ENCODE results near the gene MEIS1. TPM values are rescaled to one million over a fixed set of nuclear protein-coding genes. Genes with fewer than 3 reads are reported as not detected.
A peak's percentile ranks its signal among the peaks of the same experiment; 100 is the strongest.

MEIS1 gene
- total RNA-seq, 4 donors from 2014 or later, result 114 to 305 (median 181) TPM

DNA sequence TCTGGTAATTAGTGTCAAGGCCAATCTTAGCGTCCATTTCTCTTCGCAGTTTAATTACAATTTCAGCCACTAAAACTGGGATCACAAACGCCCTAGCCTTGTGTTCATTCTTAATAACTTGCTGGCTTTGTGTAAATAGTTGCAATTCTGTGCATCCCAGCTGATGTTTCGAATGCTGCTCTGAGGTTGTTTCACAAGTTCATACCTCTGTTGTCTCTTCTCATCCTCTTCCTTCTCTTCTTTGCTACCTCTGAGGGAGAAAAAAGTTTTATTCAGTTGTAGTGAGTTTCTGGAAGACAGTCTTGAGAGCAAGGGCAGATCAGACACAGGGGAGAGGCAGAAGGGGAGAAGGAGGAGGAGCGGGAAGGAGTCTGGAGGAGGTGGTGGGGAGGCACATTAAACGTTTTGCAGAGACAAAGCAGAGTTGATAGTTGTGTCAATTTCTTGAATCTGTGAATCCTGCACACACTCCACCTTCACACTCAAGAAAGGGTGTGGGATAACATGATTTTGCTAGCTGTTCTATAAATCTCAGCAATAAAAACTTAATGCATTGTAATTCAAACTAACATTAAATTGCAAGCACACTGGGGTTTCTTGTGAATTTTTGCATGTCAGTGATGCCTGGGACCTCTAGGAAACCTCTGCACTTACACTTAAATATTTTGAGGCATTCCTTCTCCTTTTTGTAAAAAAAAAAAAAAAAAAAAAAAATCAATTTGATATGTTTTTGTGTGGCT, 6.8 kb downstream of the MEIS1 start:
- peaks cover 0 to 3% (median 0%) of the 10 kb centered on the region in 3 donors for H3K4me1 ChIP-seq
- TF ChIP-seq, protein P1, sequence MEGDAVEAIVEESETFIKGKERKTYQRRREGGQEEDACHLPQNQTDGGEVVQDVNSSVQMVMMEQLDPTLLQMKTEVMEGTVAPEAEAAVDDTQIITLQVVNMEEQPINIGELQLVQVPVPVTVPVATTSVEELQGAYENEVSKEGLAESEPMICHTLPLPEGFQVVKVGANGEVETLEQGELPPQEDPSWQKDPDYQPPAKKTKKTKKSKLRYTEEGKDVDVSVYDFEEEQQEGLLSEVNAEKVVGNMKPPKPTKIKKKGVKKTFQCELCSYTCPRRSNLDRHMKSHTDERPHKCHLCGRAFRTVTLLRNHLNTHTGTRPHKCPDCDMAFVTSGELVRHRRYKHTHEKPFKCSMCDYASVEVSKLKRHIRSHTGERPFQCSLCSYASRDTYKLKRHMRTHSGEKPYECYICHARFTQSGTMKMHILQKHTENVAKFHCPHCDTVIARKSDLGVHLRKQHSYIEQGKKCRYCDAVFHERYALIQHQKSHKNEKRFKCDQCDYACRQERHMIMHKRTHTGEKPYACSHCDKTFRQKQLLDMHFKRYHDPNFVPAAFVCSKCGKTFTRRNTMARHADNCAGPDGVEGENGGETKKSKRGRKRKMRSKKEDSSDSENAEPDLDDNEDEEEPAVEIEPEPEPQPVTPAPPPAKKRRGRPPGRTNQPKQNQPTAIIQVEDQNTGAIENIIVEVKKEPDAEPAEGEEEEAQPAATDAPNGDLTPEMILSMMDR (IDR thresholded peaks at IDR 0.05), result no peak
- TF ChIP-seq EP300 (IDR thresholded peaks at IDR 0.05) (no peak), POLR2A (IDR thresholded peaks at IDR 0.05) (no peak), POLR2AphosphoS5 (IDR thresholded peaks at IDR 0.05) (no peak)
- peak overlapping the region; percentile 68 to 85 for H3K4me3 ChIP-seq
- H3K27ac ChIP-seq, result peak overlapping the region; percentile 90 to 98 (median 94)
- H3K9me3 ChIP-seq, result no peaks in the 10 kb centered on the region
- no peak for ATAC-seq
- 13 to 17% methylated on average over 6 of the region's 6 CpGs for WGBS, 2 donors (ENCODE audit: low coverage in 1 of 2)
- no peaks in the 10 kb centered on the region for H3K27me3 ChIP-seq
- peaks cover 0 to 47% of the 10 kb centered on the region in 2 donors for H3K36me3 ChIP-seq

DNA sequence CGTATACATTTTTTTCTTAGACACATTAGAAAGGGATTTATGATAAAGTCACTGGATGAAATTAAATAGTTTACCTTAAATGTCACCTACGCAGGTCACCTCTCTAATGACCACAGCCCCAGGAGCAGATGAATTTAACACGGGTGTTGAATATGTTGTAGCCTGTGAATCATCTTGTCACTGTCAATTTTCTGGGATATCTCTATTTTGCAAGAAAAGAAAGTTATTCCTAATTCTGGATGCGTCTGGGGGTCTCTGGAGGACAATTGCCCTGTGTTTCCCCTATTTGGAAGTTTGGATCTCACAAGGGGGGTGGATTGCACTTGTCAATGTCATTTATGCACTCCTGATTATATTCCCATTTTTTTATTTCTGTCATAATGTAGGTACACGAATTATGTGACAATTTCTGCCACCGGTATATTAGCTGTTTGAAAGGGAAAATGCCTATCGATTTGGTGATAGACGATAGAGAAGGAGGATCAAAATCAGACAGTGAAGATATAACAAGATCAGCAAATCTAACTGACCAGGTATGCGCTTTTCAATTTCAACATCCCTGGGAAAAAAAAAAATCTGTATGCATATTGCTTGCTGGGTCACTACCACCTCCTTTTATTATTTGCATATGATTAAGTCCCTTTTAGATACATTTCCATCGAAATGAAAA, 7.7 kb downstream of the MEIS1 start:
- WGBS, 2 donors (ENCODE audit: low coverage in 1 of 2), result 15 to 32% methylated on average over 10 of the region's 10 CpGs
- peak overlapping the region; percentile 90 to 98 (median 96) for H3K27ac ChIP-seq
- no peak for ATAC-seq

DNA sequence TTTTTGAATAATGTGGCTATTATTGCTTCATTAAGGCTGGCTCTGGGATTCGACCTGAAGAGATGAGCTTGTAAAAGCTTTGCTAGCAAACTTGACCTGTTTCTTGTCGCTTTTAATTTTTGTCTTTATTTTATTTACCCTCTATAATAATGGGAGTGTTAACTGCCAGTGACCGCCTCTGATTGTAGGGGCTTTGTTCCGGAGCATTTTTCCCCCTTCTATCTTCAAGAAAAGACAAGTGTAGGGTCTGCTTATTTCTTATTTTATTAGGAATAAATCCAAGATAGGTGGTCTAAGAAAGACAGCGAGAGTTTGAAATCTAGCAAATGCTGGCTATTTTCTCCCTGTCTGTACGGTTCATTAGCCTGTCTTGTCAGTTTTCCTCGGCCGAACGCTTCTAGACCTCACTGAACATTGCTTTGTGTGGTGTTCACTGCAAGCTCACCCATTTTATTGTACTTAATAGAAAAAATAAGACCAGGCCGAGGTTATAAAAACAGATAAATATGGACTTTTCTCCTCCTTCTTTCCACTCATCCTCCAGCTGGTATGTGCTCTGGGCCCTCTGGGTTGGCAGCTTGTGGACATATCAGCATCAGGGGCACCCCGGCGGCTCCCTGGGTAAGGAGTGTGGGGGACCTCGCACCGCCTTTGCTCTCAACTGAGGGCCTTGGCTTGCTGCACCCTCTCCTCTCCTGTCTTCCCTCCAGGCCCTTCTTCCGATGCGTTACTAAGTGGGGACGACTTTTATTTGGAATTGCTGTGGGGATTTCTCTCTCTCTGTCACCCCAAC, 8.5 kb downstream of the MEIS1 start:
- Histone ChIP-seq H3K27ac (peak overlapping the region; percentile 90 to 98 (median 96)), H3K36me3 (peaks cover 0 to 40% of the 10 kb centered on the region in 2 donors), H3K4me1 (peaks cover 0 to 20% (median 0%) of the 10 kb centered on the region in 3 donors), H3K4me3 (peak overlapping the region; percentile 68 to 85), H3K9me3 (no peaks in the 10 kb centered on the region), H3K27me3 (no peaks in the 10 kb centered on the region)
- no peak for ATAC-seq
- TF ChIP-seq, protein P1 (IDR thresholded peaks at IDR 0.05), result no peak
- peak in 1 of 2 donors; percentile 8 for TF ChIP-seq POLR2A (IDR thresholded peaks at IDR 0.05)
- TF ChIP-seq EP300 (IDR thresholded peaks at IDR 0.05), result no peak
- TF ChIP-seq POLR2AphosphoS5 (IDR thresholded peaks at IDR 0.05), result no peak
- 25 to 30% methylated on average over 14 to 16 of the region's 17 CpGs for WGBS, 2 donors (ENCODE audit: low coverage in 1 of 2)

More for the DNA sequence above, 7.7 kb downstream of the MEIS1 start:
- no peak for TF ChIP-seq POLR2A (IDR thresholded peaks at IDR 0.05)
- TF ChIP-seq, protein P1 (IDR thresholded peaks at IDR 0.05), result no peak
- TF ChIP-seq EP300 (IDR thresholded peaks at IDR 0.05), result no peak
- TF ChIP-seq POLR2AphosphoS5 (IDR thresholded peaks at IDR 0.05), result no peak
- H3K27me3 ChIP-seq, result no peaks in the 10 kb centered on the region
- H3K4me1 ChIP-seq, result peaks cover 0 to 12% (median 0%) of the 10 kb centered on the region in 3 donors
- H3K9me3 ChIP-seq, result no peaks in the 10 kb centered on the region
- H3K4me3 ChIP-seq, result peak overlapping the region; percentile 68 to 85
- H3K36me3 ChIP-seq, result peaks cover 0 to 46% of the 10 kb centered on the region in 2 donors

DNA sequence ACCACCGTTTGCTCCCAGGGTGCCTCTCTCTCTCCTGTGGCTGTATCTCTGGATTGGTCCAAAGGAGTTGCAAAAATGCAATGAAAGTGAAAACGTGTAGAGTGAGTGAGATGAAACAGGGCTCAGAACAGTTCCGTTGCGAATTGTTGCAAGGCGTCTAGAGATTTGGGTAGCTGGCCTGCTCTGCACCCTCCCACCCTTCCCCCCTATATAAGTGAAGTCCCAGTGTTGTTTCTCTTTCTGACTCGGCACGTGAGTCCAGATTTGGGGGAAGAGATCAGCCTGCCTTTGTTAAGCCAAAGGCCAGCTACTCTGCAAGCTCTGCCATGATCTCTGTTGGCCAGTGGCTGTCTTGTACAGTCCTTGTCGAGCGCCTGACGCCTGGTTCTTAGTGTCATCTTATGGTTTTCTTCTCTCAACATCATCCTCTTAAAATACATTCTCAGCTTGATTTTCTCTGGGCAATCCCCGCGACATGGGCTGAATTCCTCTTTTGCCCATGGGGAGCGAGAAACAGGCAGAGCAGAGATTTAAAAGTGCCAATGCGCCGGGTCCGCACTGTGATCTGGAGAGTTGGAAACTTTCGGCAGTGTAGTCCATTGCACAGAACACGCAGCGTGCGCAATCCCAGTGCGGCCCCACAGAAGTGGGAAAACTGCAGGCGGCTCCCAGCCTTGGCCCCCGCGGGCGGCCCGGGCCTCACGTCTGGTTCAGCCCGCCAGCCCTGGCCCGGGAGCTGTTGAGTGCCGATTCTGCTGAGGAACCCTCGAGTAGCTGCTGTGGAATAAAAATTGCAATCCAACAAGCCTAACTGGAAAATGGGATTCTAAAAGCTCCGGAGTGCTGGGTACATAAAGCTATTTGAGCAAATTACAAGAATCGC, 9.3 kb downstream of the MEIS1 start:
- peak; percentile 17 for ATAC-seq
- Histone ChIP-seq H3K9me3 (no peaks in the 10 kb centered on the region), H3K4me1 (peaks cover 0 to 28% (median 0%) of the 10 kb centered on the region in 3 donors), H3K36me3 (peaks cover 0 to 33% of the 10 kb centered on the region in 2 donors), H3K27me3 (no peaks in the 10 kb centered on the region), H3K4me3 (peak overlapping the region; percentile 68 to 85), H3K27ac (peak overlapping the region; percentile 90 to 98 (median 96))
- TF ChIP-seq, protein P1 (IDR thresholded peaks at IDR 0.05), result no peak
- TF ChIP-seq POLR2A (IDR thresholded peaks at IDR 0.05), result peak in 1 of 2 donors; percentile 14
- WGBS, 2 donors (ENCODE audit: low coverage in 1 of 2), result 13 to 25% methylated on average over 7 to 16 of the region's 33 CpGs

Data from gastroesophageal sphincter (tissue), 4 donors.